Liver (tissue), 9 donors: ENCODE measurements around the gene KIF26A. TPM values are rescaled to one million over a fixed set of nuclear protein-coding genes. Genes with fewer than 3 reads are reported as not detected.
"Not testable (repeated sequence)": the region's sequence is repeated elsewhere in the genome, so short reads cannot be mapped to it uniquely, and the experiment has no call there.

Experiments
- DNase-seq: peaks from one replicate; pipeline ENCODE4 v3.0.0-alpha.2; 2017; ENCODE audit warnings: low spot score
- H3K27ac ChIP-seq, 2 donors: one replicate each; pipeline ENCODE4 v1.7.0; 2013; ENCODE audit warnings: inconsistent platforms in 2 of 2, low read length in 2 of 2, control low read depth in 1 of 2, low read depth in 1 of 2, mild to moderate bottlenecking in 1 of 2
- H3K27me3 ChIP-seq, 4 donors: one replicate each; pipeline versions ENCODE4 v1.6.1 to v1.7.0; 2013; ENCODE audit warnings: low read length in 3 of 4, inconsistent platforms in 1 of 4, mild to moderate bottlenecking in 1 of 4, moderate library complexity in 1 of 4; ENCODE audit not compliant: control insufficient read depth in 4 of 4, insufficient read depth in 4 of 4
- H3K36me3 ChIP-seq, 4 donors: one replicate each; pipeline versions ENCODE4 v1.6.1 to v1.7.0; 2013; ENCODE audit warnings: low read length in 3 of 4, mild to moderate bottlenecking in 3 of 4, low read depth in 1 of 4, moderate library complexity in 1 of 4; ENCODE audit not compliant: control insufficient read depth in 4 of 4, insufficient read depth in 3 of 4
- H3K4me1 ChIP-seq, 4 donors: one replicate each; pipeline versions ENCODE4 v1.6.1 to v1.7.0; 2013; ENCODE audit warnings: low read length in 3 of 4, mild to moderate bottlenecking in 3 of 4, moderate library complexity in 1 of 4; ENCODE audit not compliant: control insufficient read depth in 4 of 4, insufficient read depth in 4 of 4
- H3K4me3 ChIP-seq, 3 donors: one replicate each; pipeline versions ENCODE4 v1.6.1 to v1.7.0; 2013; ENCODE audit warnings: low read length in 3 of 3, control low read depth in 1 of 3, low read depth in 1 of 3, mild to moderate bottlenecking in 1 of 3
- H3K9ac ChIP-seq, 2 donors: one replicate each; pipeline ENCODE4 v1.7.0; 2013; ENCODE audit warnings: low read length in 2 of 2, mild to moderate bottlenecking in 2 of 2, moderate library complexity in 2 of 2, control low read depth in 1 of 2, low read depth in 1 of 2
- H3K9me3 ChIP-seq, 4 donors: one replicate each; pipeline versions ENCODE4 v1.6.1 to v1.7.0; 2013; ENCODE audit warnings: low read length in 3 of 4; ENCODE audit not compliant: control insufficient read depth in 4 of 4
- ATF3 ChIP-seq: IDR thresholded peaks from 2 replicates; pipeline ENCODE4 v1.6.1; 2016; ENCODE audit warnings: antibody characterized with exemption
- CTCF ChIP-seq: fragments of 150-350 bp; IDR thresholded peaks from 2 replicates; pipeline ENCODE4 v1.5.1; 2017; ENCODE audit warnings: improper control_type of control experiment, low read depth, low read length; ENCODE audit not compliant: missing input control
- EGR1 ChIP-seq, 2 donors: IDR thresholded peaks; 2 replicates each; pipeline ENCODE4 v1.6.1; 2016 to 2018; ENCODE audit warnings: antibody characterized with exemption in 2 of 2, low read depth in 2 of 2
- FOXA1 ChIP-seq: IDR thresholded peaks from 2 replicates; pipeline ENCODE4 v1.6.1; 2016; ENCODE audit warnings: antibody characterized with exemption
- FOXA2 ChIP-seq: IDR thresholded peaks from 2 replicates; pipeline ENCODE4 v1.6.1; 2016; ENCODE audit warnings: antibody characterized with exemption
- GABPA ChIP-seq, 2 donors: IDR thresholded peaks in 1 of 2; conservative IDR thresholded peaks in 1 of 2; 2 replicates each; pipeline ENCODE4 v1.6.1; 2016; ENCODE audit warnings: antibody characterized with exemption in 2 of 2, mild to moderate bottlenecking in 1 of 2, moderate library complexity in 1 of 2
- HNF4A ChIP-seq, 2 donors: conservative IDR thresholded peaks; 2 replicates each; pipeline ENCODE4 v1.6.1; 2016; ENCODE audit warnings: antibody characterized with exemption in 2 of 2, mild to moderate bottlenecking in 2 of 2
- HNF4G ChIP-seq: IDR thresholded peaks from 2 replicates; pipeline ENCODE4 v1.6.1; 2016; ENCODE audit warnings: antibody characterized with exemption
- JUND ChIP-seq, 2 donors: IDR thresholded peaks; 2 replicates each; pipeline ENCODE4 v1.6.1; 2016; ENCODE audit warnings: antibody characterized with exemption in 2 of 2
- MAX ChIP-seq: IDR thresholded peaks from 2 replicates; pipeline ENCODE4 v1.6.1; 2016; ENCODE audit warnings: antibody characterized with exemption
- NR2F2 ChIP-seq: IDR thresholded peaks from 2 replicates; pipeline ENCODE4 v1.6.1; 2016; ENCODE audit warnings: antibody characterized with exemption
- REST ChIP-seq: IDR thresholded peaks from 2 replicates; pipeline ENCODE4 v1.6.1; 2016; ENCODE audit warnings: antibody characterized with exemption, mild to moderate bottlenecking
- RXRA ChIP-seq, 2 donors: IDR thresholded peaks; 2 replicates each; pipeline ENCODE4 v1.6.1; 2017 to 2018; ENCODE audit warnings: antibody characterized with exemption in 2 of 2, mild to moderate bottlenecking in 1 of 2
- SP1 ChIP-seq: IDR thresholded peaks from 2 replicates; pipeline ENCODE4 v1.6.1; 2018; ENCODE audit warnings: antibody characterized with exemption, mild to moderate bottlenecking
- TAF1 ChIP-seq: conservative IDR thresholded peaks from 2 replicates; pipeline ENCODE4 v1.6.1; 2016; ENCODE audit warnings: antibody characterized with exemption, mild to moderate bottlenecking
- YY1 ChIP-seq: IDR thresholded peaks from 2 replicates; pipeline ENCODE4 v1.6.1; 2016; ENCODE audit warnings: antibody characterized with exemption, mild to moderate bottlenecking
- WGBS: extraction: QIAGEN DNeasy Blood & Tissue Kit; methylation state at CpG from one replicate; pipeline ENCODE4 v1.1.7; 2013; 5-methylcytosine and 5-hydroxymethylcytosine counted together
- polyA plus RNA-seq, 2 donors: library from polyadenylated mRNA; stranded (reverse) in 1 of 2; unstranded in 1 of 2; fragments of 200-250 nt in 1 of 2; fragments of >200 nt in 1 of 2; fragmentation: Nextera tagmentation in 1 of 2; extraction: Ambion mirVana in 1 of 2; gene quantifications; one replicate each; pipeline versions ENCODE4 v1.2.1 to v1.2.3, GENCODE V29; 2013 to 2015
- total RNA-seq, 2 donors: library from RNA; depleted of rRNA; stranded (reverse); fragments of >200 nt; gene quantifications; one replicate each; pipeline ENCODE4 v1.2.3, GENCODE V29; 2014
- donor health status: healthy.
- donor health status: healthy.
- donor health status: healthy.
- donor health status: healthy.
- donor health status: healthy.

The KIF26A gene
- total and polyA plus RNA-seq, 4 donors, result 0.07 to 10.2 (median 1.3) TPM

GRCh38 chr14:104207142-104208014 is 69.0 kb downstream of the KIF26A start:
- 88% methylated on average over 22 of the region's 22 CpGs for WGBS
- DNase-seq, result no peak
- Histone ChIP-seq H3K27ac (no peak overlapping the region), H3K9ac (no peak overlapping the region), H3K36me3 (no peaks in the 10 kb centered on the region), H3K4me3 (no peak overlapping the region), H3K9me3 (no peaks in the 10 kb centered on the region), H3K27me3 (no peaks in the 10 kb centered on the region), H3K4me1 (no peaks in the 10 kb centered on the region)
- TF ChIP-seq CTCF (no peak), HNF4A (conservative IDR thresholded peaks at IDR 0.05) (no peak), RXRA (IDR thresholded peaks at IDR 0.05) (no peak), ATF3 (no peak), JUND (IDR thresholded peaks at IDR 0.05) (no peak), YY1 (no peak), FOXA2 (no peak), TAF1 (no peak), NR2F2 (no peak), SP1 (no peak), REST (no peak), GABPA (IDR thresholded peaks at IDR 0.05 in 1 of 2, conservative IDR thresholded peaks at IDR 0.05 in 1 of 2) (no peak), HNF4G (no peak), EGR1 (IDR thresholded peaks at IDR 0.05; ENCODE audit: low read depth in 2 of 2) (no peak), FOXA1 (no peak), MAX (no peak)

GRCh38 chr14:104208015-104208295 is 69.6 kb downstream of the KIF26A start:
- H3K27ac ChIP-seq, H3K27me3 ChIP-seq, H3K4me1 ChIP-seq, H3K9me3 ChIP-seq, H3K4me3 ChIP-seq, H3K36me3 ChIP-seq, DNase-seq, H3K9ac ChIP-seq: not testable (repeated sequence)
- WGBS, result 91% methylated on average over 13 of the region's 13 CpGs

GRCh38 chr14:104208331-104208730 is 69.9 kb downstream of the KIF26A start:
- not testable (repeated sequence) for H3K4me1 ChIP-seq, H3K4me3 ChIP-seq, H3K9me3 ChIP-seq, DNase-seq, H3K27ac ChIP-seq, H3K9ac ChIP-seq, H3K27me3 ChIP-seq, H3K36me3 ChIP-seq
- 96% methylated on average over 21 of the region's 21 CpGs for WGBS

- DNase-seq, H3K36me3 ChIP-seq, H3K9ac ChIP-seq, H3K4me1 ChIP-seq, H3K9me3 ChIP-seq, H3K4me3 ChIP-seq, H3K27ac ChIP-seq, H3K27me3 ChIP-seq: not testable (repeated sequence)
- 96% methylated on average over 15 of the region's 15 CpGs for WGBS
Measured at GRCh38 chr14:104209071-104209470, 70.7 kb downstream of the KIF26A start.
